HG03064 (cell line): ENCODE data around the gene CD19.
"Not testable (repeated sequence)": the region's sequence is repeated elsewhere in the genome, so short reads cannot be mapped to it uniquely, and the experiment has no call there.

Experiments used
- ATAC-seq: cut with Tn5 transposase; IDR thresholded peaks from one replicate; pipeline ENCODE4 v1.9.1; 2021; ENCODE audit warnings: low read depth; ENCODE audit not compliant: unreplicated experiment

Gene CD19

GRCh38 chr16:28935924-28936783 lies 4.4 kb downstream of the CD19 start:
- ATAC-seq, result no peak

GRCh38 chr16:28936784-28937155 lies 5.0 kb downstream of the CD19 start:
- ATAC-seq, result no peak

- ATAC-seq, result no peak
Observed at GRCh38 chr16:28937222-28937876, 5.6 kb downstream of the CD19 start.

GRCh38 chr16:28938721-28939120 lies 7.0 kb downstream of the CD19 start:
- ATAC-seq, result no peak

- not testable (repeated sequence) for ATAC-seq
Observed at GRCh38 chr16:28939825-28940224, 8.1 kb downstream of the CD19 start.

GRCh38 chr16:28943281-28943680 lies 11.5 kb downstream of the CD19 start:
- no peak for ATAC-seq

GRCh38 chr16:28946681-28947080 lies 14.9 kb downstream of the CD19 start:
- no peak for ATAC-seq

- ATAC-seq, result peak; percentile 83
Observed at GRCh38 chr16:28950648-28951409, 19.1 kb downstream of the CD19 start, which contains the start of gene NFATC2IP. Gene NFATC2IP (plus strand): TSS chr16:28950937. CDS start chr16:28951012, 75 bp downstream.

- ATAC-seq, result peak; percentile 7
Observed at GRCh38 chr16:28951410-28951943, 19.7 kb downstream of the CD19 start.

- ATAC-seq, result no peak
Observed at GRCh38 chr16:28958216-28958615, 26.4 kb downstream of the CD19 start.

GRCh38 chr16:28958836-28959235 lies 27.1 kb downstream of the CD19 start:
- ATAC-seq, result no peak

- ATAC-seq, result no peak
Observed at GRCh38 chr16:28964072-28964471, 32.3 kb downstream of the CD19 start.

- no peak for ATAC-seq
Observed at GRCh38 chr16:28964496-28964895, 32.7 kb downstream of the CD19 start.

- no peak for ATAC-seq
Observed at GRCh38 chr16:28967156-28967555, 35.4 kb downstream of the CD19 start.

GRCh38 chr16:28969696-28970095 lies 37.9 kb downstream of the CD19 start:
- ATAC-seq, result not testable (repeated sequence)

GRCh38 chr16:28974007-28974436 lies 42.3 kb downstream of the CD19 start:
- ATAC-seq, result no peak

- peak; percentile 66 for ATAC-seq
Observed at GRCh38 chr16:28974437-28975157, 42.8 kb downstream of the CD19 start, which contains the start of gene SPNS1. Gene SPNS1 (plus strand): TSS chr16:28974778. CDS start chr16:28975152, 374 bp downstream.

GRCh38 chr16:28975158-28975599 lies 43.4 kb downstream of the CD19 start:
- peak; percentile 7 for ATAC-seq

- no peak for ATAC-seq
Observed at GRCh38 chr16:28977703-28978662, 46.2 kb downstream of the CD19 start.
